Liver (tissue), 9 donors: Measurements from ENCODE around the gene COL15A1. TPM values are rescaled to one million over a fixed set of nuclear protein-coding genes. Genes with fewer than 3 reads are reported as not detected.

ENCODE experiments used
- DNase-seq: peaks from one replicate; pipeline ENCODE4 v3.0.0-alpha.2; 2017; ENCODE audit warnings: low spot score
- H3K27ac ChIP-seq, 2 donors: one replicate each; pipeline ENCODE4 v1.7.0; 2013; ENCODE audit warnings: inconsistent platforms in 2 of 2, low read length in 2 of 2, control low read depth in 1 of 2, low read depth in 1 of 2, mild to moderate bottlenecking in 1 of 2
- H3K27me3 ChIP-seq, 4 donors: one replicate each; pipeline versions ENCODE4 v1.6.1 to v1.7.0; 2013; ENCODE audit warnings: low read length in 3 of 4, inconsistent platforms in 1 of 4, mild to moderate bottlenecking in 1 of 4, moderate library complexity in 1 of 4; ENCODE audit not compliant: control insufficient read depth in 4 of 4, insufficient read depth in 4 of 4
- H3K36me3 ChIP-seq, 4 donors: one replicate each; pipeline versions ENCODE4 v1.6.1 to v1.7.0; 2013; ENCODE audit warnings: low read length in 3 of 4, mild to moderate bottlenecking in 3 of 4, low read depth in 1 of 4, moderate library complexity in 1 of 4; ENCODE audit not compliant: control insufficient read depth in 4 of 4, insufficient read depth in 3 of 4
- H3K4me1 ChIP-seq, 4 donors: one replicate each; pipeline versions ENCODE4 v1.6.1 to v1.7.0; 2013; ENCODE audit warnings: low read length in 3 of 4, mild to moderate bottlenecking in 3 of 4, moderate library complexity in 1 of 4; ENCODE audit not compliant: control insufficient read depth in 4 of 4, insufficient read depth in 4 of 4
- H3K4me3 ChIP-seq, 3 donors: one replicate each; pipeline versions ENCODE4 v1.6.1 to v1.7.0; 2013; ENCODE audit warnings: low read length in 3 of 3, control low read depth in 1 of 3, low read depth in 1 of 3, mild to moderate bottlenecking in 1 of 3
- H3K9ac ChIP-seq, 2 donors: one replicate each; pipeline ENCODE4 v1.7.0; 2013; ENCODE audit warnings: low read length in 2 of 2, mild to moderate bottlenecking in 2 of 2, moderate library complexity in 2 of 2, control low read depth in 1 of 2, low read depth in 1 of 2
- H3K9me3 ChIP-seq, 4 donors: one replicate each; pipeline versions ENCODE4 v1.6.1 to v1.7.0; 2013; ENCODE audit warnings: low read length in 3 of 4; ENCODE audit not compliant: control insufficient read depth in 4 of 4
- EGR1 ChIP-seq, 2 donors: IDR thresholded peaks; 2 replicates each; pipeline ENCODE4 v1.6.1; 2016 to 2018; ENCODE audit warnings: antibody characterized with exemption in 2 of 2, low read depth in 2 of 2
- FOXA1 ChIP-seq: IDR thresholded peaks from 2 replicates; pipeline ENCODE4 v1.6.1; 2016; ENCODE audit warnings: antibody characterized with exemption
- FOXA2 ChIP-seq: IDR thresholded peaks from 2 replicates; pipeline ENCODE4 v1.6.1; 2016; ENCODE audit warnings: antibody characterized with exemption
- HNF4G ChIP-seq: IDR thresholded peaks from 2 replicates; pipeline ENCODE4 v1.6.1; 2016; ENCODE audit warnings: antibody characterized with exemption
- NR2F2 ChIP-seq: IDR thresholded peaks from 2 replicates; pipeline ENCODE4 v1.6.1; 2016; ENCODE audit warnings: antibody characterized with exemption
- RAD21 ChIP-seq, 2 donors: IDR thresholded peaks; 2 replicates each; pipeline ENCODE4 v1.6.1; 2016; ENCODE audit warnings: antibody characterized with exemption in 2 of 2, mild to moderate bottlenecking in 2 of 2
- TAF1 ChIP-seq: conservative IDR thresholded peaks from 2 replicates; pipeline ENCODE4 v1.6.1; 2016; ENCODE audit warnings: antibody characterized with exemption, mild to moderate bottlenecking
- YY1 ChIP-seq: IDR thresholded peaks from 2 replicates; pipeline ENCODE4 v1.6.1; 2016; ENCODE audit warnings: antibody characterized with exemption, mild to moderate bottlenecking
- WGBS: extraction: QIAGEN DNeasy Blood & Tissue Kit; methylation state at CpG from one replicate; pipeline ENCODE4 v1.1.7; 2013; 5-methylcytosine and 5-hydroxymethylcytosine counted together
- polyA plus RNA-seq, 2 donors: library from polyadenylated mRNA; stranded (reverse) in 1 of 2; unstranded in 1 of 2; fragments of 200-250 nt in 1 of 2; fragments of >200 nt in 1 of 2; fragmentation: Nextera tagmentation in 1 of 2; extraction: Ambion mirVana in 1 of 2; gene quantifications; one replicate each; pipeline versions ENCODE4 v1.2.1 to v1.2.3, GENCODE V29; 2013 to 2015
- total RNA-seq, 2 donors: library from RNA; depleted of rRNA; stranded (reverse); fragments of >200 nt; gene quantifications; one replicate each; pipeline ENCODE4 v1.2.3, GENCODE V29; 2014
- TF ChIP-seq, protein P1 (sequence below): IDR thresholded peaks from 2 replicates; pipeline ENCODE4 v1.6.1; 2016; ENCODE audit warnings: antibody characterized with exemption
- TF ChIP-seq, protein P2 (sequence below): IDR thresholded peaks from 2 replicates; pipeline ENCODE4 v1.6.1; 2016; ENCODE audit warnings: antibody characterized with exemption, mild to moderate bottlenecking
- TF ChIP-seq, protein P3 (sequence below): IDR thresholded peaks from 2 replicates; pipeline ENCODE4 v1.6.1; 2016; ENCODE audit warnings: antibody characterized with exemption
- TF ChIP-seq, protein P4 (sequence below): IDR thresholded peaks from 2 replicates; pipeline ENCODE4 v1.6.1; 2016; ENCODE audit warnings: antibody characterized with exemption
- donor health status: healthy.
- donor health status: healthy.
- donor health status: healthy.
- donor health status: healthy.
- donor health status: healthy.

The COL15A1 gene
- total and polyA plus RNA-seq, 4 donors, result 0.10 to 0.42 (median 0.24) TPM

DNA sequence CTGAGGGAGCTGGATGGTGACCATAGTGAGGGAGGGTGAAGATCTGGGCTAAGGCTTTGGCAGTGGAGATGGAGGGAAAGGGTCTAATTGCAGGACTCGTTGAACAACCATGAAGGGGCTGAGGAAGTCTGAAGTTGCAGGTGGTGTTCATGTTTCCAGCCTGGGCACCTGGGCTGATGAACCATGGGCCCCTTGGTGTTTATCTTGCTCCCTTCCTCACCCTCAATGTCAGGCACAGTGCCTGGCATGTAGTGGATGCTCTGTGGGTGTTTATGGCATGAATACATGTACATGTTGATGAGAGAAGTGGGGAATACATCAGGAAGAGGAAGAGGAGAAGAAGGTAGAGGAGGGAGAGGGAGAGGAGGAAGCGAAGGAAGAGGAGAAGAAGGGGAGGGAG, 31.3 kb upstream of the COL15A1 start:
- Histone ChIP-seq H3K27me3 (peaks cover 0 to 2% (median 0%) of the 10 kb centered on the region in 4 donors), H3K4me1 (no peaks in the 10 kb centered on the region), H3K36me3 (no peaks in the 10 kb centered on the region), H3K9ac (no peak overlapping the region), H3K4me3 (no peak overlapping the region), H3K9me3 (no peaks in the 10 kb centered on the region), H3K27ac (no peak overlapping the region)
- no peak for DNase-seq
- WGBS, result 83% methylated on average over 2 of the region's 2 CpGs
- TF ChIP-seq, protein P1, sequence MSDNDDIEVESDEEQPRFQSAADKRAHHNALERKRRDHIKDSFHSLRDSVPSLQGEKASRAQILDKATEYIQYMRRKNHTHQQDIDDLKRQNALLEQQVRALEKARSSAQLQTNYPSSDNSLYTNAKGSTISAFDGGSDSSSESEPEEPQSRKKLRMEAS, result no peak
- TF ChIP-seq, protein P2, sequence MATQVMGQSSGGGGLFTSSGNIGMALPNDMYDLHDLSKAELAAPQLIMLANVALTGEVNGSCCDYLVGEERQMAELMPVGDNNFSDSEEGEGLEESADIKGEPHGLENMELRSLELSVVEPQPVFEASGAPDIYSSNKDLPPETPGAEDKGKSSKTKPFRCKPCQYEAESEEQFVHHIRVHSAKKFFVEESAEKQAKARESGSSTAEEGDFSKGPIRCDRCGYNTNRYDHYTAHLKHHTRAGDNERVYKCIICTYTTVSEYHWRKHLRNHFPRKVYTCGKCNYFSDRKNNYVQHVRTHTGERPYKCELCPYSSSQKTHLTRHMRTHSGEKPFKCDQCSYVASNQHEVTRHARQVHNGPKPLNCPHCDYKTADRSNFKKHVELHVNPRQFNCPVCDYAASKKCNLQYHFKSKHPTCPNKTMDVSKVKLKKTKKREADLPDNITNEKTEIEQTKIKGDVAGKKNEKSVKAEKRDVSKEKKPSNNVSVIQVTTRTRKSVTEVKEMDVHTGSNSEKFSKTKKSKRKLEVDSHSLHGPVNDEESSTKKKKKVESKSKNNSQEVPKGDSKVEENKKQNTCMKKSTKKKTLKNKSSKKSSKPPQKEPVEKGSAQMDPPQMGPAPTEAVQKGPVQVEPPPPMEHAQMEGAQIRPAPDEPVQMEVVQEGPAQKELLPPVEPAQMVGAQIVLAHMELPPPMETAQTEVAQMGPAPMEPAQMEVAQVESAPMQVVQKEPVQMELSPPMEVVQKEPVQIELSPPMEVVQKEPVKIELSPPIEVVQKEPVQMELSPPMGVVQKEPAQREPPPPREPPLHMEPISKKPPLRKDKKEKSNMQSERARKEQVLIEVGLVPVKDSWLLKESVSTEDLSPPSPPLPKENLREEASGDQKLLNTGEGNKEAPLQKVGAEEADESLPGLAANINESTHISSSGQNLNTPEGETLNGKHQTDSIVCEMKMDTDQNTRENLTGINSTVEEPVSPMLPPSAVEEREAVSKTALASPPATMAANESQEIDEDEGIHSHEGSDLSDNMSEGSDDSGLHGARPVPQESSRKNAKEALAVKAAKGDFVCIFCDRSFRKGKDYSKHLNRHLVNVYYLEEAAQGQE, result no peak
- TF ChIP-seq, protein P3, sequence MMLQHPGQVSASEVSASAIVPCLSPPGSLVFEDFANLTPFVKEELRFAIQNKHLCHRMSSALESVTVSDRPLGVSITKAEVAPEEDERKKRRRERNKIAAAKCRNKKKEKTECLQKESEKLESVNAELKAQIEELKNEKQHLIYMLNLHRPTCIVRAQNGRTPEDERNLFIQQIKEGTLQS, result no peak
- TF ChIP-seq EGR1 (IDR thresholded peaks at IDR 0.05; ENCODE audit: low read depth in 2 of 2) (no peak), HNF4G (no peak), NR2F2 (no peak), YY1 (no peak)
- TF ChIP-seq, protein P4, sequence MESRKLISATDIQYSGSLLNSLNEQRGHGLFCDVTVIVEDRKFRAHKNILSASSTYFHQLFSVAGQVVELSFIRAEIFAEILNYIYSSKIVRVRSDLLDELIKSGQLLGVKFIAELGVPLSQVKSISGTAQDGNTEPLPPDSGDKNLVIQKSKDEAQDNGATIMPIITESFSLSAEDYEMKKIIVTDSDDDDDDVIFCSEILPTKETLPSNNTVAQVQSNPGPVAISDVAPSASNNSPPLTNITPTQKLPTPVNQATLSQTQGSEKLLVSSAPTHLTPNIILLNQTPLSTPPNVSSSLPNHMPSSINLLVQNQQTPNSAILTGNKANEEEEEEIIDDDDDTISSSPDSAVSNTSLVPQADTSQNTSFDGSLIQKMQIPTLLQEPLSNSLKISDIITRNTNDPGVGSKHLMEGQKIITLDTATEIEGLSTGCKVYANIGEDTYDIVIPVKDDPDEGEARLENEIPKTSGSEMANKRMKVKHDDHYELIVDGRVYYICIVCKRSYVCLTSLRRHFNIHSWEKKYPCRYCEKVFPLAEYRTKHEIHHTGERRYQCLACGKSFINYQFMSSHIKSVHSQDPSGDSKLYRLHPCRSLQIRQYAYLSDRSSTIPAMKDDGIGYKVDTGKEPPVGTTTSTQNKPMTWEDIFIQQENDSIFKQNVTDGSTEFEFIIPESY, result no peak

DNA sequence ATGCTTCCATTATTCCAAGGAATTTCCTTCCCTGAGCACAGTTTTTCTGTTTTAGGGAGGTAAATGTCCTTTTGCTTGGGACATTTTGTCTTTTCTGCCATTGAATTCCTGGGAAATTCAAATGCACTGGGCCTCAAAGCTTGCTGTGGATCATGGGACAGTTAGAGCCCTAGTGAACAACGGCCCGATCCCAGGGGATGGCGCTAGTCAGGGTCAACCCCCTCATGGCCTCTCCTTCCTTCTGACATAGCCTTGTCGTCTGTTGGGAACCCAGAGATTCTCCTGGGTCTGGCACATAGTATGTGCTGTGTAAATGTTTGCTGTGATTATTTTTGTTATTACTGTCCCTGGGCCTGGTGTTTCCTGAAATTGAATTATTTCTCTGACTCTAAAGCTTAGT, 30.7 kb upstream of the COL15A1 start:
- no peak overlapping the region for H3K27ac ChIP-seq
- no peaks in the 10 kb centered on the region for H3K4me1 ChIP-seq
- 79% methylated on average over 4 of the region's 4 CpGs for WGBS
- H3K9me3 ChIP-seq, result no peaks in the 10 kb centered on the region
- no peak overlapping the region for H3K4me3 ChIP-seq
- TF ChIP-seq YY1 (no peak), FOXA1 (no peak)
- TF ChIP-seq, protein P4, result no peak
- H3K27me3 ChIP-seq, result peaks cover 0 to 2% (median 0%) of the 10 kb centered on the region in 4 donors
- no peak overlapping the region for H3K9ac ChIP-seq
- H3K36me3 ChIP-seq, result no peaks in the 10 kb centered on the region
- no peak for DNase-seq

DNA sequence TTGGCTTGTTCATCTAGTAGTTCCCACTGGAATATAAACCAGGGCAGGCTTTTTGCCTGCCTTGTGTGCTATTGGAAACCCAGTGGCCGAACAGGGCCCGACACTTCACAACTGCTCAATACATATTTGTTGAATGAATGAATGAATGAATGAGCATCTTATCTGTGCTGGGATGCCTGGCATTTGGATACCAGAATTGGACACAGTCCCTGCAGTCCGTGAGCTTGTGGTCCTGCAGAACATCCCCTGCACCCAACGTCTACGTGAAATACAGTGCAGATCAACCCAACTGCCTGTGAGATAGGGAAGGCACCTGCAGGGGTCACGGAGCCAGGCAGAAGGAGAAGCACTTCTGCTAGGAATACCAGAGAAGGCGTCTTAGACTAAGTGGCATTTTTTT, 30.0 kb upstream of the COL15A1 start:
- H3K4me3 ChIP-seq, result no peak overlapping the region
- WGBS, result 92% methylated on average over 7 of the region's 7 CpGs
- H3K9me3 ChIP-seq, result no peaks in the 10 kb centered on the region
- H3K27ac ChIP-seq, result no peak overlapping the region
- DNase-seq, result no peak
- H3K9ac ChIP-seq, result no peak overlapping the region
- TF ChIP-seq, protein P4, result no peak
- TF ChIP-seq, protein P1, result no peak
- TF ChIP-seq NR2F2, result no peak
- TF ChIP-seq, protein P3, result no peak
- TF ChIP-seq EGR1 (IDR thresholded peaks at IDR 0.05; ENCODE audit: low read depth in 2 of 2), result no peak
- no peak for TF ChIP-seq RAD21 (IDR thresholded peaks at IDR 0.05)
- no peak for TF ChIP-seq HNF4G
- TF ChIP-seq TAF1, result no peak
- TF ChIP-seq FOXA2, result no peak
- no peaks in the 10 kb centered on the region for H3K36me3 ChIP-seq
- H3K27me3 ChIP-seq, result peaks cover 0 to 2% (median 0%) of the 10 kb centered on the region in 4 donors
- no peaks in the 10 kb centered on the region for H3K4me1 ChIP-seq
